Endothelial cell of umbilical vein (primary cell): ENCODE measurements around the gene SESTD1. TPM values are rescaled to one million over a fixed set of nuclear protein-coding genes. Genes with fewer than 3 reads are reported as not detected.

Experiments
- Bru-seq: library from RNA; stranded (reverse); fragments of 400-500 nt; gene quantifications from one replicate; lab custom pipeline; 2021; lab: Mats Ljungman, UMichigan
- BruChase-seq, 2 experiments: library from RNA; stranded (reverse); fragments of 400-500 nt; gene quantifications; one replicate each; lab custom pipeline; 2021; lab: Mats Ljungman, UMichigan
- BruUV-seq: library from RNA; stranded (reverse); fragments of 400-500 nt; replicated peaks from 2 replicates; lab custom pipeline; 2021; lab: Mats Ljungman, UMichigan
- CTCF ChIA-PET: fragments of 300-600, 350-600 bp; sonication (Branson Sonifier 250); formaldehyde crosslinking; loops from one replicate; lab custom pipeline; 2021; ENCODE audit warnings: antibody characterized with exemption, inconsistent platforms; lab: Charles Lee
- POLR2A ChIA-PET: fragments of 300-600, 350-600 bp; sonication (Branson Sonifier 250); formaldehyde crosslinking; loops from one replicate; lab custom pipeline; 2021; ENCODE audit warnings: antibody characterized with exemption, inconsistent platforms; lab: Charles Lee
- DNase-seq: peaks from one replicate; pipeline ENCODE4 v3.0.0-alpha.2; 2011; ENCODE audit warnings: low read depth, low spot score
- FAIRE-seq: peaks from 2 replicates; lab custom pipeline; 2011; peaks lifted over from hg19 to GRCh38; lab: Jason Lieb, UNC
- H2AFZ ChIP-seq: 2 replicates; pipeline ENCODE4 v1.6.0; 2012; ENCODE audit warnings: low read depth, low read length, control low read depth, inconsistent platforms
- H3K27ac ChIP-seq: 2 replicates; pipeline ENCODE4 v1.5.1; 2011; ENCODE audit warnings: low read depth, mild to moderate bottlenecking, control low read depth, low read length, moderate library complexity; ENCODE audit not compliant: insufficient read depth
- H3K27me3 ChIP-seq, 2 experiments: 2 replicates each; pipeline versions ENCODE4 v1.6.0 to v1.6.1; 2011; ENCODE audit warnings: low read length in 2 of 2, mixed read lengths in 1 of 2; ENCODE audit not compliant: control insufficient read depth in 2 of 2, insufficient read depth in 2 of 2
- H3K36me3 ChIP-seq, 2 experiments: 2 replicates in 1 of 2; 3 replicates in 1 of 2; pipeline ENCODE4 v1.5.1; 2011; ENCODE audit warnings: low read length in 2 of 2, mild to moderate bottlenecking in 1 of 2, moderate library complexity in 1 of 2; ENCODE audit not compliant: control insufficient read depth in 2 of 2, insufficient read depth in 2 of 2; ENCODE audit errors: extremely low read depth in 1 of 2
- H3K4me1 ChIP-seq: 3 replicates; pipeline ENCODE4 v1.5.1; 2011; ENCODE audit warnings: mild to moderate bottlenecking, low read length; ENCODE audit not compliant: control insufficient read depth, insufficient read depth; ENCODE audit errors: extremely low read depth
- H3K4me2 ChIP-seq: 2 replicates; pipeline ENCODE4 v1.6.1; 2011; ENCODE audit warnings: low read length, control low read depth, mixed read lengths; ENCODE audit not compliant: insufficient read depth
- H3K4me3 ChIP-seq, 3 experiments: fragments of 200-600 bp in 1 of 3; sonication (generic), shearing (Covaris generic) in 1 of 3; replicated peaks in 1 of 3; 2 replicates each; pipeline ENCODE4 v1.5.1; 2011 to 2016; ENCODE audit warnings: control low read depth in 3 of 3, low read length in 3 of 3, mild to moderate bottlenecking in 2 of 3, inconsistent platforms in 1 of 3, low read depth in 1 of 3, moderate library complexity in 1 of 3; ENCODE audit not compliant: insufficient read depth in 1 of 3
- H3K79me2 ChIP-seq: 2 replicates; pipeline ENCODE4 v1.6.0; 2012; ENCODE audit warnings: low read length, inconsistent platforms; ENCODE audit not compliant: control insufficient read depth, insufficient read depth
- H3K9ac ChIP-seq: replicated peaks from 2 replicates; pipeline ENCODE3; 2011; ENCODE audit warnings: low read length, control low read depth; ENCODE audit not compliant: insufficient read depth; ENCODE audit errors: extremely low read depth
- H3K9me1 ChIP-seq: replicated peaks from 3 replicates; pipeline ENCODE4 v1.6.0; 2011; ENCODE audit warnings: mild to moderate bottlenecking, low read length; ENCODE audit not compliant: control insufficient read depth, insufficient read depth; ENCODE audit errors: extremely low read depth
- H3K9me3 ChIP-seq: replicated peaks from 2 replicates; pipeline ENCODE4 v1.5.1; 2012; ENCODE audit warnings: low read length, inconsistent platforms; ENCODE audit not compliant: control insufficient read depth, insufficient read depth
- H4K20me1 ChIP-seq: replicated peaks from 2 replicates; pipeline ENCODE3; 2011; ENCODE audit warnings: mild to moderate bottlenecking, low read length; ENCODE audit not compliant: control insufficient read depth, insufficient read depth; ENCODE audit errors: extremely low read depth
- FOS ChIP-seq: IDR thresholded peaks from 2 replicates; pipeline ENCODE4 v1.6.1; 2011; ENCODE audit warnings: mild to moderate bottlenecking, low read length, moderate library complexity, borderline replicate concordance; ENCODE audit not compliant: insufficient read depth
- POLR2A ChIP-seq: IDR thresholded peaks from 2 replicates; pipeline ENCODE4 v1.6.1; 2012; ENCODE audit warnings: low read depth, mild to moderate bottlenecking, control low read depth, low read length
- POLR2AphosphoS5 ChIP-seq: IDR thresholded peaks from 2 replicates; pipeline ENCODE4 v1.6.1; 2012; ENCODE audit warnings: low read depth, mild to moderate bottlenecking, control low read depth, low read length, moderate library complexity; ENCODE audit not compliant: insufficient read depth
- dilution Hi-C: fragments of 300-500 bp; cut with MboI; formaldehyde crosslinking; loops from one replicate; pipeline ENCODE4 v1.15.0; 2019; ENCODE audit warnings: low sequenced_read_pairs; ENCODE audit not compliant: extremely low pct_ligation_motif_present
- intact Hi-C: fragments of 100-400 bp; cut with micrococcal nuclease; formaldehyde crosslinking; loops from one replicate; pipeline ENCODE4 v1.10.0; 2022
- long read RNA-seq: library from polyadenylated mRNA; stranded (forward); transcript quantifications from one replicate; pipeline ENCODE4 v2.0.0, GENCODE V29; 2021
- polyA minus RNA-seq, 3 experiments: library from RNA; depleted of rRNA, polyadenylated mRNA; stranded (reverse); fragments of >200 nt; gene quantifications; 1 replicate in 1 of 3; 2 replicates in 2 of 3; pipeline ENCODE4 v1.2.3, GENCODE V29; 2011
- polyA plus RNA-seq, 4 experiments: library from polyadenylated mRNA; depleted of rRNA in 3 of 4; stranded (reverse) in 3 of 4; unstranded in 1 of 4; fragments of >200 nt; gene quantifications; 2 replicates each; pipeline versions ENCODE4 v1.2.1 to v1.2.3, GENCODE V29; 2011 to 2012; ENCODE audit warnings: missing spikeins in 1 of 4
- total RNA-seq: library from RNA; stranded (reverse); gene quantifications from 2 replicates; pipeline ENCODE4 v1.2.3, GENCODE V29; 2021

SESTD1 gene, protein sequence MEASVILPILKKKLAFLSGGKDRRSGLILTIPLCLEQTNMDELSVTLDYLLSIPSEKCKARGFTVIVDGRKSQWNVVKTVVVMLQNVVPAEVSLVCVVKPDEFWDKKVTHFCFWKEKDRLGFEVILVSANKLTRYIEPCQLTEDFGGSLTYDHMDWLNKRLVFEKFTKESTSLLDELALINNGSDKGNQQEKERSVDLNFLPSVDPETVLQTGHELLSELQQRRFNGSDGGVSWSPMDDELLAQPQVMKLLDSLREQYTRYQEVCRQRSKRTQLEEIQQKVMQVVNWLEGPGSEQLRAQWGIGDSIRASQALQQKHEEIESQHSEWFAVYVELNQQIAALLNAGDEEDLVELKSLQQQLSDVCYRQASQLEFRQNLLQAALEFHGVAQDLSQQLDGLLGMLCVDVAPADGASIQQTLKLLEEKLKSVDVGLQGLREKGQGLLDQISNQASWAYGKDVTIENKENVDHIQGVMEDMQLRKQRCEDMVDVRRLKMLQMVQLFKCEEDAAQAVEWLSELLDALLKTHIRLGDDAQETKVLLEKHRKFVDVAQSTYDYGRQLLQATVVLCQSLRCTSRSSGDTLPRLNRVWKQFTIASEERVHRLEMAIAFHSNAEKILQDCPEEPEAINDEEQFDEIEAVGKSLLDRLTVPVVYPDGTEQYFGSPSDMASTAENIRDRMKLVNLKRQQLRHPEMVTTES
- total RNA-seq, result 72.4 and 79.9 TPM in 2 replicates
- 7.9 and 9.8 TPM in 2 replicates for polyA plus RNA-seq
- polyA plus RNA-seq (2011; cell fraction: cytosol; rRNA removed), result 19.7 and 22.6 TPM in 2 replicates
- polyA plus RNA-seq (2011; cell fraction: nucleus; rRNA removed), result 34.9 and 37.8 TPM in 2 replicates
- polyA plus RNA-seq (2012), result 58.4 and 92.7 TPM in 2 replicates
- 43.9 and 51.8 TPM in 2 replicates for polyA minus RNA-seq
- 5.8 TPM for polyA minus RNA-seq (2011; cell fraction: cytosol; rRNA and poly(A)+ RNA removed)
- 60.9 and 82.0 TPM in 2 replicates for polyA minus RNA-seq (2011; cell fraction: nucleus; rRNA and poly(A)+ RNA removed)
- percentile 90 among the genes with signal in this experiment for Bru-seq, nascent RNA
- BruChase-seq, experiment 1, labeled RNA remaining after a 6-hour chase, result percentile 75 among the genes with signal in this experiment
- percentile 80 among the genes with signal in this experiment for BruChase-seq, experiment 2, labeled RNA remaining after a 2-hour chase
- long read RNA-seq, full-length matches to known transcripts, result 25 of 33 reads
- long read RNA-seq, partial matches to known transcripts, result 2 of 33 reads
- long read RNA-seq, other reads (novel, unspliced or antisense), result 6 of 33 reads

DNA sequence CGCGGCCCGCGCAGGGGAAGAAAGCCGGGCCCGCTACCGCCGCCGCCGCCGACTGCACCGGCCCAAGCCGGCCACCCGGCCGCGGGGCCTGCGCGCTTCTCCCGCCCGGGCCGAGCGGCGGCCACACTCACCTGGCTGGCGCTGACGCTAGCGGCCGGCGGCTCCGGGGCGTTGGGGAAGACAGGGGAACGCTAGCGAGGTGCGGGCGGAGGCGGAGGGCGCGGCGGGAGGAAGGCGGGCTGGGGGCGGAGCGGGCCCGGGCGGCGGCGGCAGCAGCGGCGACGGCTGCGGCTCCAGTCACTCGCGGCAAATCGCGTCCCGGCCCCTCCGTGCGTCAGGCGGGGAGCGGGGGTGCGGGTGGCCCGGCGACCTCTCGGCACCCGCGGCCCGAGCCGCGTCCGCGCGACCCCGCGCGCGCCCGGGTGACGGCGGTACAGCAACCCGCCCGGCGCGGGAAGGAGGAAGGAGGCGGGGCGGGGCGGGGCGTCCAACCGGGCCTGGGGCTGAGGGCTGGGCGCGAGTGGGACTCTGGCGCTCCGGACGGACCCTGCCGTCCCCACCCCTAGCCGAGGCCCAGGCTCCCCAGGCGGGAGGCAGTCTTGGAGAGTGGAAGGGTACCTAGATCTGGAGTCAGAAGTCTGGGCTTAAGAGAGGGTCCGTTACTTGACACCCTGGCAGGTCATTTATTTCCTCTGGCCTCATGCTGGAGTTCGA lies at the start of gene SESTD1:
Gene SESTD1, minus strand, starts transcription at position 465 of the 714 bp plus-strand sequence. CDS start 72,991 bp downstream, outside the sequence.
- Histone ChIP-seq H4K20me1 (peaks cover 5% of the 10 kb centered on the region), H3K9me1 (no peaks in the 10 kb centered on the region), H3K79me2 (peaks cover 43% of the 10 kb centered on the region), H3K27ac (peak within 1 kb of the TSS; percentile 31), H2AFZ (peak within 1 kb of the TSS; percentile 71), H3K36me3 (no peaks in the 10 kb centered on the region), H3K4me3 (peak within 1 kb of the TSS; percentile 68 to 85 (median 76)), H3K4me2 (peak within 1 kb of the TSS; percentile 75), H3K9me3 (no peaks in the 10 kb centered on the region), H3K27me3 (no peaks in the 10 kb centered on the region), H3K9ac (peak within 1 kb of the TSS; percentile 64), H3K4me1 (peaks cover 22% of the 10 kb centered on the region)
- DNase-seq, result peak; percentile 56
- BruUV-seq, result no TSS peak
- dilution Hi-C loops (no loop called here), intact Hi-C loops (loop anchor here (1.0 to 5.0 kb wide), 2 partner anchors 158 to 782 kb away; partner anchors contain the start of gene PLEKHA3)
- ChIA-PET CTCF (no interaction called here), POLR2A (no interaction called here)
- TF ChIP-seq POLR2A (peak; percentile 40), POLR2AphosphoS5 (peak; percentile 50), FOS (no peak)
- no peak for FAIRE-seq
